ENCODE data around the gene KMT5C.

GRCh38 chr19:55373306-55373992 lies 33.8 kb downstream of the KMT5C start:
- TF ChIP-seq CTCF (IDR thresholded peaks at IDR 0.05; ENCODE audit: low read depth, low read length) (no peak), EZH2phosphoT487 (IDR thresholded peaks at IDR 0.05; ENCODE audit: low read depth) (no peak)

Measured in OCI-LY3 (cell line).